GM13977 (cell line): ENCODE data around the gene CTIF.

ENCODE experiments used
- DNase-seq: peaks from one replicate; pipeline ENCODE4 v3.0.0; 2012; ENCODE audit warnings: low spot score
- CTCF ChIP-seq: IDR thresholded peaks from 2 replicates; pipeline ENCODE4 v1.5.1; 2012; ENCODE audit warnings: mild to moderate bottlenecking, control low read depth; ENCODE audit not compliant: insufficient read depth; ENCODE audit errors: extremely low read depth, missing control alignments
- in situ Hi-C: fragments of 300-500 bp; cut with MboI; formaldehyde crosslinking; loops from one replicate; pipeline ENCODE4 v1.12.0; 2022; ENCODE audit warnings: low sequenced_read_pairs, low pct_unique_long_range_greater_than_20kb, mixed read lengths, inconsistent platforms; ENCODE audit not compliant: unreplicated experiment

Gene CTIF

DNA sequence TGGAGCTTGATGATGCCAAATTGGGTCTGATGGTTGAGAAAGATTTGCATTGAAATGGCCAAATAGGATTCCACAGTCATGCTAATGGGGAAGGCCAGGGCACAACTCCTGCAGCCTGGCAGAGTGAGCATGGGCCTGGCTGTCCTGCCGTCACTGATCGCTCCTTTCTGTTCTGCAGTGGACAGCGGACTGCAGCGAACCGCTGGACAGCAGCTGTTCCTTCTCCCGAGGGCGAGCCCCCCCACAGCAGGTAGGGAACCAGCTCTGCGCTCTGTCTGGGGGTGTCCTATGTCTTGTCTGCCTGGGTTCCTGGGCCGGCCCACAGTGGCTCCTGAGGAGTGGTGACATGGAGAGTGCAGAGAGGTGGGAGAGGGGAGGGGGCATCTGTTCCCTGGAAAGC is 97.6 kb downstream of the CTIF start:
- DNase-seq: no peak
- TF ChIP-seq CTCF: no peak
- in situ Hi-C loops: no loop called here

DNA sequence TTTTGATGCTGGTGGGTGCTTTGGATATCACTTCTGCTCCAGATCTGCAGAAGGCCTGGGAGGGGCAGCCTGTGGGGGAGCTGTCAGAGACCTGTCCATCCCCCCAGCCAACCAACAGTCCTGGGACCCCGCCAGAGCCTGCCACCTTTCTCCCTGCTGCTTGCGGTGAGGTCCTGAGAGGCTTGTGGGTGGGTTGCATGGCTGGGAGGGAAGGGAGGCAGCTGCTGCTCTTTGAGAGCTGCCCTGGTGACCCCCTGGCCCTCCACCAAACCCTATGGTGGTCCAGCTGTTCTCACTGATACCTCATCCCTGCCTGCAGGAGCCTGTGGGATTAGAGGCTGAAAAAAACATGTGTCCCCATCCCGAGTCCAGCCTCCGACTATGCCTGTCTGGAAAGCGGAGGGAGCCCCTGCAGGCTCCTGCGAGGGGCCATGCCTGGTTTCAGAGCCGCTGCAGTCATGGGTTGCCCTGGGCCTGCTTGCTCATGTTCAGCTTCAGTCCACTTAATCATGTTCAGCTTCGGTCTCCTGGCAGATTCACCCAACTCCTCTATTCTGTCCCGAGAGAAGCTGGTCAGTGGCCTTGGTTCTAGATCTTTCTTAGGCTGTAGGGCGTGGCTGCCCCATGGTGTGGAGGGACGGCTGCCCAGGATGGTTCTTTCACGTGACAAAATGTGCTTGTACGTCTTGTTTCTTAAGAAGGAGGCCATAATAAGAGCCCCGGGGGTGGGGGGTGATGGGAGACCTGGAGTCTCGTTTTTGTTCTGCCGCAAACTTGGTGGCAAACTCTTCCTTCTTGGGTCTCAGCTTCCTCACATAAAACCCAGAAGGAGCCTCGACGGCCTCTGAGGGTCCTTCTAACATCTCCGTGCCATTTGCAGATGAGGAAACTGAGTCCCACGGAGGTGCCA is 98.5 kb downstream of the CTIF start:
- no peak for TF ChIP-seq CTCF
- in situ Hi-C loops: no loop called here
- DNase-seq: no peak

DNA sequence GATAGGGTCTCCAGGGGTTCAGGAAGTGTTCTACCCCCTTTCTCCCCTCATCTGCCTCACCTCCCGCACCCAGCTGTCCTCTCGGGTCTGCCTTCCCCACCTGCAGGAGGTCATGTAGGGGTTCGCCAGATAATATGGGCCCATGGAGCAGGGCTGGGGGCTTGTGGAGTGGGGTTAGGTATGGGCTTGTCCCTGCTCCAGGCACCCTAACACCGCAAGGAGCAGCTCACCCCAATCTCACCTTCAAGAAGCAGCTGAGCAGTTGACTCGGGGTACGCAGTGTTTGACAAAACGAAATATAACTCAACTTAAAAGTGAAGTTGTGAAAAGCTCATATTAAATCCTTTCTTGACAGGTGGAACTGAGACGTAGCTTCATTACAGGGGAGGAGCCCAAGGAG is 99.6 kb downstream of the CTIF start:
- in situ Hi-C loops: no loop called here
- DNase-seq: no peak
- TF ChIP-seq CTCF: no peak

DNA sequence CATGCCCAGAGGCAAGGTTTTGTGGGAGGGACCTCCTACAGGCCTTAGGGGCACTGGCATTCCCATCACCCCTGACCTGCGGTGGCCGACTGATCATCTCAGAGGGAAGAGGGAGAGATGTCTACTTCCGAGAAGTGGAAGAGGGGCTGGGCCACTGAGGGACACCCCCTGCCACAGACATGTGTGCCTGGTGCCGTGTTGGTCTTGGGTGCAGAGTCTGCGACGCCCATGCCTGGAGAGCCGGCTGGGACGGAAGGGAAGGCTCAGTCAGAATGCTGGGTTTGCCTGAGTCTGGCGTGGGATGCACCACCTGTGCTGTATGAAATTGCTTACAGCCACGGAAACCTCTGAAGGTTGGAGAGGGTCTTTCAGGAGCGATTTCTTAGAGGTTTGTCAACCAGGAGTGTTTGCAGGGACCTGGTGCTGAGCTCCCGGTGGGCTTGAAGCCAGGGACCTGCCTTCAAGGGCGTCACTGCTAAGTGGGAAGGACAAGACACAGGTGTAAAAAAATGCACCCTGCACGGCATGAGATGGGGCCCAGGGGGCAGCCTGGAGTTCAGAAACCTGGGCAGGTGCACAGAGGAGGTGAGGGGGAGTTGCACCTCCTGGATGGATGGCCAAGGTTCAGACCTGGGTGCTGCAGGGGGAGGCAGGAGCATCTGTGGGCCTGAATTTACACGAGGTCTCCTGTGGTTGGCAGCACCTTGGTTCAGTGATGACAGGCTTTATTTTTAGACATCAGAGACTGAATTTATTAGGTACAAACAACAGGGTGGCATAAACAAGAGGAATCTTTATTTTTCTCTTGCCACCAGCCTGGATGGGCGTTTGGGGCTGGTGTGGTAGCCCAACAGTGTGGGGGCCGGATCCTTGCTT is 100.3 kb downstream of the CTIF start:
- no peak for TF ChIP-seq CTCF
- DNase-seq: no peak
- in situ Hi-C loops: no loop called here

DNA sequence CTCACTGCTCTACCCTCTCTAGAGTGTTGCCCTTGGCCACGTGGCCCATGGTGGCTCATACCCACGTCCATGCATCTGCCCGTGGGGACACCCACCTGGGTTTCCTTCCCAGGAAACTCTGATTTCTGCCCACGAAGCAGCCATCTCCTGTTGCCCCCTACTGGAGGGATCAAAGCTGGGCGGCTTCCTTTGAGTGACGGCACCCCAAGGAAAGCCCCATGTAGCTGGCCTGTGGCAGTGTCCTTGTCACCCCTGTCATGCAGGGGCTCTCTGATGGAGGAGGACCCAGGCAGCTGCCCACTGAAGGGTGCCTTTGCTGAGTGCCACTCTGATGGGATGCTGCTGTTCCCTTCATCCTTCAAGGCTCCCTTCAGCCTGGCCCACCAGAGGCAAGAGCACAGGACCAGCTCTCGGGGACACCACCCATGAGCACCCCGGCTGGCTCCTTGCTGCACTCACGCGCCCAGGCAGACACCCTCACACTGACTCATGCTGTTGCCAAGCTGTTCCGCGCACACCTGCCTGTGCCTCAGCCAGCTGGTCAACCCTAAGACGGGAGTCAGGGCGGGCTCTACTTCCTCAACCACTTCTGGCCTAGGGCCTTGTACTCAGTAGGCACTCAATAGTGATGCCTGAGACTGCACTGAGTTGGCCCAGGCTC is 101.1 kb downstream of the CTIF start:
- peak; percentile 46 for DNase-seq
- peak; percentile 43 for TF ChIP-seq CTCF
- in situ Hi-C loops: loop anchor here (10.0 kb wide), 1 partner anchor 155 kb away; no protein-coding TSS in a partner anchor
